AG04449 (cell line): ENCODE results near the gene AMER3.

Experiments used
- CTCF ChIA-PET: fragments of 350-600 bp; formaldehyde crosslinking; extraction: SDS; loops from one replicate; lab custom pipeline; 2021; ENCODE audit warnings: antibody characterized with exemption; lab: Yijun Ruan, JAX
- POLR2A ChIA-PET: fragments of 400-600, 350-600 bp; formaldehyde crosslinking; extraction: SDS; loops from one replicate; lab custom pipeline; 2020; ENCODE audit warnings: antibody characterized with exemption, inconsistent platforms; lab: Yijun Ruan, JAX
- DNase-seq: peaks from one replicate; pipeline ENCODE4 v3.0.0-alpha.2; 2010; ENCODE audit warnings: low read depth, low spot score
- H3K4me3 ChIP-seq: 2 replicates; pipeline ENCODE4 v1.5.1; 2011; ENCODE audit warnings: low read depth, mild to moderate bottlenecking, control low read depth, low read length
- TF ChIP-seq, protein P1 (sequence below): IDR thresholded peaks from one replicate; pipeline ENCODE4 v1.5.1; 2011; ENCODE audit warnings: mild to moderate bottlenecking, moderate library complexity, low read length, control low read depth, inconsistent platforms; ENCODE audit not compliant: insufficient read depth; ENCODE audit errors: missing control alignments

AMER3 gene

GRCh38 chr2:130764821-130765115 is 9.4 kb downstream of the AMER3 start:
- POLR2A ChIA-PET: no interaction called here

GRCh38 chr2:130765464-130765863 is 10.1 kb downstream of the AMER3 start:
- CTCF ChIA-PET: no interaction called here
- DNase-seq: no peak
- POLR2A ChIA-PET: no interaction called here
- no peak overlapping the region for H3K4me3 ChIP-seq
- TF ChIP-seq, protein P1, sequence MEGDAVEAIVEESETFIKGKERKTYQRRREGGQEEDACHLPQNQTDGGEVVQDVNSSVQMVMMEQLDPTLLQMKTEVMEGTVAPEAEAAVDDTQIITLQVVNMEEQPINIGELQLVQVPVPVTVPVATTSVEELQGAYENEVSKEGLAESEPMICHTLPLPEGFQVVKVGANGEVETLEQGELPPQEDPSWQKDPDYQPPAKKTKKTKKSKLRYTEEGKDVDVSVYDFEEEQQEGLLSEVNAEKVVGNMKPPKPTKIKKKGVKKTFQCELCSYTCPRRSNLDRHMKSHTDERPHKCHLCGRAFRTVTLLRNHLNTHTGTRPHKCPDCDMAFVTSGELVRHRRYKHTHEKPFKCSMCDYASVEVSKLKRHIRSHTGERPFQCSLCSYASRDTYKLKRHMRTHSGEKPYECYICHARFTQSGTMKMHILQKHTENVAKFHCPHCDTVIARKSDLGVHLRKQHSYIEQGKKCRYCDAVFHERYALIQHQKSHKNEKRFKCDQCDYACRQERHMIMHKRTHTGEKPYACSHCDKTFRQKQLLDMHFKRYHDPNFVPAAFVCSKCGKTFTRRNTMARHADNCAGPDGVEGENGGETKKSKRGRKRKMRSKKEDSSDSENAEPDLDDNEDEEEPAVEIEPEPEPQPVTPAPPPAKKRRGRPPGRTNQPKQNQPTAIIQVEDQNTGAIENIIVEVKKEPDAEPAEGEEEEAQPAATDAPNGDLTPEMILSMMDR: no peak

More at GRCh38 chr2:130764821-130765115, 9.4 kb downstream of the AMER3 start:
- CTCF ChIA-PET: no interaction called here
- DNase-seq: no peak
- TF ChIP-seq, protein P1: no peak
- no peak overlapping the region for H3K4me3 ChIP-seq

- TF ChIP-seq, protein P1: no peak
- ChIA-PET CTCF (no interaction called here), POLR2A (no interaction called here)
- no peak overlapping the region for H3K4me3 ChIP-seq
- no peak for DNase-seq
These were observed 10.7 kb downstream of the AMER3 start for GRCh38 chr2:130766037-130766436.

GRCh38 chr2:130766711-130767407 is 11.5 kb downstream of the AMER3 start:
- CTCF ChIA-PET: no interaction called here
- POLR2A ChIA-PET: no interaction called here
- TF ChIP-seq, protein P1: no peak
- no peak overlapping the region for H3K4me3 ChIP-seq
- no peak for DNase-seq

DNA sequence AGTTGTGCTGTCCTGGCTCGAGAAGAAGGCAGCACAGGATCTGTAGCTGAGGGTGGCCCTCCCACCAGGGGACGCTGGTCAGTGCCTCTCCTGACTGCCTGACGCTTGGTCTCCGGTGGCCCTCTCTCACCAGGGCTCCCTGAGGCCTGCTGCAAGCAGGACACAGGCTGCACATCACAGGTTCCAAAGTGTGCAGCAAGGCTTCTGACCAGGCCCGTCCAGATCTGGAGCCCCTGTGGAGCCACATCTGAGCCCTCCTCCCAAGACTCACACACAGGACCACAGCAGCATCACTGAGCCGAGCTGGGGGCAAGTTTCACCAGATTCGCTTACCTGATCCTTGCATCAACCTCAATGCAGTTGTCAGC is 12.1 kb downstream of the AMER3 start:
- TF ChIP-seq, protein P1: no peak
- POLR2A ChIA-PET: no interaction called here
- CTCF ChIA-PET: no interaction called here
- no peak for DNase-seq
- H3K4me3 ChIP-seq: no peak overlapping the region

DNA sequence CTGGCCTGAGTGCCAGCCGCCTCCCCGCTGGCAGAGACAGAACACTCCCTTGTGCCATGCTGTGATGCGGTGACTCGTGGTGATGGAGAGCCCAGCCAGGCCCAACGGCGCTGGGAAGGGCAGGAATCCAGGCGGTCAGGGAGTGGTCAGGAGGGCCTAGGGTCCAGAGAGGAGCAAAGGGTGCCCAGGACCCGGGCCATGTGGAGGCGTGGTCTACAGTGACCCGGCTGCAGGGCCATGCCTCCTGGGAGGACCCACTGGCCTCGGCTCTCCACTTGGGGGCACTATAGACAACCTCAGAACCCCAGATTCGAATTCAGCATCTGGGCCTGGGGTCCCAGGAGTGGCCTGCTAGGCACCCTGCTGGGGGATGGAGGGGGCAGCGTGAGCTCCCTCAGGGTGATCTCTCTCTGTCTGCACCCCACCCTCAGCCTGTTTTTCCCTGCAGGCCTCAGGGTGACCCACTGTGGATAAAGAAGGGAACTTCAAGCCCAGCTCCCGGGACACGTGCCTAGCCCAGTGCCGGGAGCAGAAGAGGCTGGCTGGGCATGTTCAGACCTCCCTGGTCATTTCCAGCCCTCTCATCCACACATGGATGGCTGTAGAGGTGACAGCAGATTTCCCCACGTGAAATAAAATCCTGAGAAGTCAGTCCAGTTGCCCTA is 13.0 kb downstream of the AMER3 start:
- TF ChIP-seq, protein P1: no peak
- no peak for DNase-seq
- no peak overlapping the region for H3K4me3 ChIP-seq
- CTCF ChIA-PET: no interaction called here
- POLR2A ChIA-PET: no interaction called here
